Mesothelial cell of epicardium (in vitro differentiated cells): ENCODE results near the gene OR5AS1. TPM values are rescaled to one million over a fixed set of nuclear protein-coding genes. Genes with fewer than 3 reads are reported as not detected.
"Not testable (repeated sequence)": the region's sequence is repeated elsewhere in the genome, so short reads cannot be mapped to it uniquely, and the experiment has no call there.

Experiments
- DNase-seq, 2 experiments: peaks; one replicate each; pipeline ENCODE4 v3.0.0; 2021; ENCODE audit warnings: low spot score in 2 of 2; ENCODE audit not compliant: unreplicated experiment in 2 of 2
- H3K27ac Mint-ChIP-seq: 2 replicates; pipeline ENCODE4 v1.8.0; 2021; ENCODE audit warnings: mixed read lengths
- H3K27me3 Mint-ChIP-seq: 2 replicates; pipeline ENCODE4 v1.8.0; 2021; ENCODE audit warnings: low read depth, mixed read lengths
- H3K36me3 Mint-ChIP-seq: 2 replicates; pipeline ENCODE4 v1.8.0; 2021; ENCODE audit warnings: mixed read lengths
- H3K4me1 Mint-ChIP-seq: 2 replicates; pipeline ENCODE4 v1.8.0; 2021; ENCODE audit warnings: mixed read lengths
- H3K4me3 Mint-ChIP-seq: 2 replicates; pipeline ENCODE4 v1.8.0; 2021; ENCODE audit warnings: mild to moderate bottlenecking, moderate library complexity, mixed read lengths
- H3K9me3 Mint-ChIP-seq: 2 replicates; pipeline ENCODE4 v1.8.0; 2021; ENCODE audit warnings: mixed read lengths
- total RNA-seq: library from RNA; stranded (reverse); gene quantifications from 3 replicates; pipeline ENCODE4 v1.2.1, GENCODE V29; 2021
- TF ChIP-seq, protein P1 (sequence below): fragments of 200-600 bp; sonication (generic); IDR thresholded peaks from one replicate; pipeline ENCODE4 v1.5.0; 2021; ENCODE audit warnings: antibody characterized with exemption; ENCODE audit not compliant: unreplicated experiment

Gene OR5AS1
- total RNA-seq, 1 donor from 2014 or later = not detected

DNA sequence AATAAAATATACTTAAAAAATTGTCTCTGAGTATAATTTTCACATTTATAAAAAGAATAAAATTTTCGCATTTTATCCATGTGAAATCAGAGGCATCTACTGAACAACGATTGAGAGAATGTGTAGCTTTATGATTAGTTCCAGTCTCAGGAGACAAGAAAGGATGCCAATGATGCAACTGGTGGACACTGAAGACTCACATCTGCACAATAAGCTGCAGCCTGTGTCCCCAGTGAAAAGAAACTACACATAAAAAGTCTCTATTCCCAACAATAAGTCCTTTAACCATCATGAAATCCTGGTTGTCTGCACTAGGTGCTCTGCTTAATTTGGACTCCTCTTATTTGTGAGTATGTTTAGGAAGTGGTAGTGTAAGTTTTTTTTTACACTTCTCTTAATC is 22.0 kb downstream of the OR5AS1 start:
- TF ChIP-seq, protein P1, sequence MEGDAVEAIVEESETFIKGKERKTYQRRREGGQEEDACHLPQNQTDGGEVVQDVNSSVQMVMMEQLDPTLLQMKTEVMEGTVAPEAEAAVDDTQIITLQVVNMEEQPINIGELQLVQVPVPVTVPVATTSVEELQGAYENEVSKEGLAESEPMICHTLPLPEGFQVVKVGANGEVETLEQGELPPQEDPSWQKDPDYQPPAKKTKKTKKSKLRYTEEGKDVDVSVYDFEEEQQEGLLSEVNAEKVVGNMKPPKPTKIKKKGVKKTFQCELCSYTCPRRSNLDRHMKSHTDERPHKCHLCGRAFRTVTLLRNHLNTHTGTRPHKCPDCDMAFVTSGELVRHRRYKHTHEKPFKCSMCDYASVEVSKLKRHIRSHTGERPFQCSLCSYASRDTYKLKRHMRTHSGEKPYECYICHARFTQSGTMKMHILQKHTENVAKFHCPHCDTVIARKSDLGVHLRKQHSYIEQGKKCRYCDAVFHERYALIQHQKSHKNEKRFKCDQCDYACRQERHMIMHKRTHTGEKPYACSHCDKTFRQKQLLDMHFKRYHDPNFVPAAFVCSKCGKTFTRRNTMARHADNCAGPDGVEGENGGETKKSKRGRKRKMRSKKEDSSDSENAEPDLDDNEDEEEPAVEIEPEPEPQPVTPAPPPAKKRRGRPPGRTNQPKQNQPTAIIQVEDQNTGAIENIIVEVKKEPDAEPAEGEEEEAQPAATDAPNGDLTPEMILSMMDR = no peak
- Mint-ChIP-seq H3K4me1 (no peaks in the 10 kb centered on the region), H3K27me3 (no peaks in the 10 kb centered on the region), H3K36me3 (no peaks in the 10 kb centered on the region), H3K4me3 (no peak overlapping the region), H3K9me3 (peaks cover 1% of the 10 kb centered on the region), H3K27ac (no peak overlapping the region)
- no peak for DNase-seq

DNA sequence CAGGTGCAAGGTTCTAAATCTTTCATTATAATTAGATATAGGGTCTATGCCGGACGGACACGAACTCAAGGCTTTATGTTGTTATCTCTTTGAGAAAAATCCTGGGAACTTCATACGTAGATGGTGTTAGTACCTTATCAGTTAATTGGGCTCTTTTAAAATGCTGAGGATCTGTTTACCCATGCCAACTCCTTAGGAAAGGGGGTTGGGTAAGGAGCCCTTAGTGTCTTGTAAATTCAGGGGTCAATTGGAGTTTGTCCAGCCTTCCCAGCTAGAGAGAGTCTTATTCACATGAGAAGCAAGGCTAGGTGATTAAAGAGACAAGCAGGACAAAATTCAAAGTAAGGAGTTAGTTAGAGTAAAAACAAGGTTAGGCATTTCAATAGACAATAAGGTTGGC is 28.9 kb downstream of the OR5AS1 start:
- H3K27me3 Mint-ChIP-seq, H3K4me1 Mint-ChIP-seq, H3K4me3 Mint-ChIP-seq, H3K9me3 Mint-ChIP-seq, DNase-seq, H3K27ac Mint-ChIP-seq, H3K36me3 Mint-ChIP-seq: not testable (repeated sequence)

DNA sequence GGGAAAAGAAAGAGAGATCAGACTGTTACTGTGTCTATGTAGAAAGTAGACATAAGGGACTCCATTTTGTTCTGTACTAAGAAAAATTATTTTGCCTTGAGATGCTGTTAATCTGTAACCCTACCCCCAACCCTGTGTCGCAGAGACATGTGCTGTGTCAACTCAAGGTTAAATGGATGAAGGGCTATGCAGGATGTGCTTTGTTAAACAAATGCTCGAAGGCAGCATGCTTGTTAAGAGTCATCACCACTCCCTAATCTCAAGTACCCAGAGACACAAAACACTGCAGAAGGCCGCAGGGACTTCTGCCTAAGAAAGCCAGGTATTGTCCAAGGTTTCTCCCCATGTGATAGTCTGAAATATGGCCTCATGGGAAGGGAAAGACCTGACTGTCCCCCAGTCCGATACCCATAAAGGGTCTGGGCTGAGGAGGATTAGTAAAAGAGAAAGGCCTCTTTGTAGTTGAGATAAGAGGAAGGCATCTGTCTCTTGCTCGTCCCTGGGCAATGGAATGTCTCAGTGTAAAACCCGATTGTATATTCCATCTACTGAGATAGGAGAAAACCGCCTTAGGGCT is 30.3 kb downstream of the OR5AS1 start:
- not testable (repeated sequence) for H3K4me3 Mint-ChIP-seq, H3K36me3 Mint-ChIP-seq, H3K27me3 Mint-ChIP-seq, H3K27ac Mint-ChIP-seq, H3K9me3 Mint-ChIP-seq, DNase-seq, H3K4me1 Mint-ChIP-seq

DNA sequence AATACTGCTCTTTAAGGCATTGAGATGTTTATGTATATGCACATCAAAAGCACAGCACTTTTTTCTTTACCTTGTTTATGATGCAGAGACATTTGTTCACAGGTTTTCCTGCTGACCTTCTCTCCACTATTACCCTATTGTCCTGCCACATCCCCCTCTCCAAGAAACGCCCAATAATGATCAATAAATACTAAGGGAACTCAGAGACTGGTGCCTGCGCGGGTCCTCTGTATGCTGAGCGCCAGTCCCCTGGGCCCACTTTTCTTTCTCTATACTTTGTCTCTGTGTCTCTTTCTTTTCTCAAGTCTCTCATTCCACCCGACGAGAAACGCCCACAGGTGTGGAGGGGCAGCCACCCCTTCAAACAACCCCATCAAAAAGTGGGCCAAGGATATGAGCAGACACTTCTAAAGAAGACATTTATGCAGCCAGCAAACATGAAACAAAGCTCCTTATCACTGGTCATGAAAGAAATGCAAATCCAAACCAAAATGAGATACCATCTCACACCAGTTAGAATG is 30.9 kb downstream of the OR5AS1 start:
- H3K27ac Mint-ChIP-seq, H3K36me3 Mint-ChIP-seq, H3K4me3 Mint-ChIP-seq, H3K4me1 Mint-ChIP-seq, DNase-seq, H3K27me3 Mint-ChIP-seq, H3K9me3 Mint-ChIP-seq: not testable (repeated sequence)

DNA sequence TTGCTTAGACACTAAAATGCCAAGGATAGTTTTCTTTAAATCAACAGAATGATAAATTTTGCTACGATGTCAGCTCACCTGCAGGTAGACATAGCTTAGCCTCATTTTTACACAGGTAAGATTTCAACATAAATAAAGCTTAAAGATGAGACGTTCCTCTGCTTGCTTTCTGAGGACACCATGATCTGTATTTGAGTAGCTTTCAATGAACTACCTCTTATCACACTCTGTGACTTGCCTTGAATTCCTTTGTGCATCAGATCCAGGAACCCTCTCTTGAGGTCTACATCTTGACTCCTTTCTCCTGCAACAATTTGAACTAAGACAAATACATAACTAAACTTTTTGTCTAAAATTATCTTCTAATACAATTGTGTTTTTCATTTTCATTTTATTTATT is 39.5 kb downstream of the OR5AS1 start:
- DNase-seq = no peak
- no peaks in the 10 kb centered on the region for H3K4me1 Mint-ChIP-seq
- no peaks in the 10 kb centered on the region for H3K27me3 Mint-ChIP-seq
- no peak overlapping the region for H3K4me3 Mint-ChIP-seq
- peaks cover 11% of the 10 kb centered on the region for H3K9me3 Mint-ChIP-seq
- H3K27ac Mint-ChIP-seq = no peak overlapping the region
- TF ChIP-seq, protein P1 = no peak
- no peaks in the 10 kb centered on the region for H3K36me3 Mint-ChIP-seq

Other genes with a start within 250 kb of the OR5AS1 start
- gene OR5D14, start 232.1 kb upstream of the OR5AS1 start, total RNA-seq = not detected in 3 replicates
- gene OR5L1, start 216.3 kb upstream of the OR5AS1 start, total RNA-seq = not detected in 3 replicates
- not detected in 3 replicates for gene OR5D18, start 208.0 kb upstream of the OR5AS1 start, total RNA-seq
- gene OR5L2, start 200.4 kb upstream of the OR5AS1 start, total RNA-seq = not detected in 3 replicates
- gene OR5D16, start 188.9 kb upstream of the OR5AS1 start, total RNA-seq = not detected in 3 replicates
- not detected in 3 replicates for gene TRIM51, start 144.4 kb upstream of the OR5AS1 start, total RNA-seq
- gene OR5W2, start 113.1 kb upstream of the OR5AS1 start, total RNA-seq = not detected in 3 replicates
- not detected in 3 replicates for gene OR5I1, start 91.3 kb upstream of the OR5AS1 start, total RNA-seq
- gene OR10AG1, start 57.7 kb upstream of the OR5AS1 start, total RNA-seq = not detected in 3 replicates
- not detected in 3 replicates for gene OR5F1, start 33.0 kb upstream of the OR5AS1 start, total RNA-seq
- gene OR8I2, start 65.7 kb downstream of the OR5AS1 start, total RNA-seq = not detected in 3 replicates
- gene OR8H2, start 76.0 kb downstream of the OR5AS1 start, total RNA-seq = not detected in 3 replicates
- not detected in 3 replicates for gene OR8H3, start 94.7 kb downstream of the OR5AS1 start, total RNA-seq
- not detected in 3 replicates for gene OR8J3, start 112.5 kb downstream of the OR5AS1 start, total RNA-seq
- not detected in 3 replicates for gene OR8K5, start 132.7 kb downstream of the OR5AS1 start, total RNA-seq
- not detected in 3 replicates for gene OR5J2, start 149.0 kb downstream of the OR5AS1 start, total RNA-seq
- not detected in 3 replicates for gene OR5T2, start 206.6 kb downstream of the OR5AS1 start, total RNA-seq
- gene OR5T3, start 224.6 kb downstream of the OR5AS1 start, total RNA-seq = not detected in 3 replicates
- gene OR5T1, start 246.5 kb downstream of the OR5AS1 start, total RNA-seq = not detected in 3 replicates